Measurements from ENCODE around the gene MEAF6. TPM values are rescaled to one million over a fixed set of nuclear protein-coding genes. Genes with fewer than 3 reads are reported as not detected.

Gene MEAF6
- total and polyA plus RNA-seq, 2 donors (not counting 3 experiments of a cell fraction or from before 2014, with no cell fraction given) = 28.0 to 62.5 TPM

DNA sequence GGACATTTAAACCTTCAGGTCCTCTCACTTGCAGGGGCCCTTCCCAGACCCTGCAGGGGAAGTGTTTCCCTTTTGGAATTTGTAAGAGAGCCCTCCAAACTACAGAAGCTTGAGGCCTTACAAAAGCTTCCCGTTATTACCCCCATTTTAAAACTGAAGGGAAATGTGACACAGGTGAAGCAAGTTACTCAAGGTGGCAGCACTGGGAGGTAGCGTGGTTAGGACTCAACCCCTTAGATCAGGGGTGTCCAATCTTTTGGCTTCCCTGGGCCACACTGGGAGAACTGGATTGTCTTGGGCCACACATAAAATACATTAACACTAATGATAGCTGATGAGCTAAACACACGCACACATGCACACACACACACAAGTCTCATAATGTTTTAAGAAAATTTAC, 56.0 kb downstream of the MEAF6 start:
- Histone ChIP-seq H3K4me1 (ENCODE audit: control insufficient read depth, extremely low read depth, insufficient read depth, low read length) (peaks cover 4% of the 10 kb centered on the region), H3K9me1 (replicated peaks; ENCODE audit: control insufficient read depth, extremely low read depth, insufficient read depth, low read length) (no peaks in the 10 kb centered on the region), H3K9ac (replicated peaks; ENCODE audit: extremely low read depth, insufficient read depth, low read length) (no peak overlapping the region), H3K27ac (ENCODE audit: insufficient read depth, low read depth, low read length) (no peak overlapping the region), H3K27me3 (ENCODE audit: control insufficient read depth in 2 of 2, insufficient read depth in 2 of 2, low read length in 2 of 2) (no peaks in the 10 kb centered on the region), H4K20me1 (replicated peaks; ENCODE audit: control insufficient read depth, extremely low read depth, insufficient read depth, low read length) (no peaks in the 10 kb centered on the region), H3K9me3 (replicated peaks; ENCODE audit: control insufficient read depth, insufficient read depth, low read length) (no peaks in the 10 kb centered on the region), H3K79me2 (ENCODE audit: control insufficient read depth, insufficient read depth, low read length) (no peaks in the 10 kb centered on the region), H3K4me3 (replicated peaks in 1 of 3; ENCODE audit: insufficient read depth in 1 of 3, low read depth in 1 of 3, low read length in 3 of 3) (no peak overlapping the region), H3K36me3 (ENCODE audit: control insufficient read depth in 2 of 2, extremely low read depth in 1 of 2, insufficient read depth in 2 of 2, low read length in 2 of 2) (no peaks in the 10 kb centered on the region), H2AFZ (ENCODE audit: low read depth, low read length) (no peak overlapping the region), H3K4me2 (ENCODE audit: insufficient read depth, low read length) (no peak overlapping the region)
- BruUV-seq (replicated peaks) = no TSS peak
- intact Hi-C loops (cut with micrococcal nuclease) (loop anchor here (5.0 kb wide), 1 partner anchor 94 kb away; the partner anchor contains the start of gene SNIP1), dilution Hi-C loops (cut with MboI; ENCODE audit: extremely low pct_ligation_motif_present, low sequenced_read_pairs) (no loop called here)
- ChIA-PET POLR2A (no interaction called here), CTCF (interaction anchor here (9.9 kb wide), 1 partner anchor 29 kb away, joined by 337 read pairs; no protein-coding TSS in a partner anchor)
- FAIRE-seq (no peak), DNase-seq (ENCODE audit: low read depth, low spot score) (no peak)
- TF ChIP-seq GATA2 (IDR thresholded peaks at IDR 0.05; ENCODE audit: insufficient read depth, insufficient read length, low read depth, low read length) (no peak), FOS (IDR thresholded peaks at IDR 0.05; ENCODE audit: borderline replicate concordance, insufficient read depth, low read length) (no peak), CTCF (IDR thresholded peaks at IDR 0.05; ENCODE audit: extremely low read depth in 1 of 2, insufficient read depth in 1 of 2, low read depth in 1 of 2, low read length in 2 of 2) (no peak), EZH2 (IDR thresholded peaks at IDR 0.05; ENCODE audit: borderline replicate concordance, low read depth, low read length, severe bottlenecking) (no peak)

- Histone ChIP-seq H3K4me2 (ENCODE audit: insufficient read depth, low read length) (no peak overlapping the region), H3K27ac (ENCODE audit: insufficient read depth, low read depth, low read length) (no peak overlapping the region), H3K36me3 (ENCODE audit: control insufficient read depth in 2 of 2, extremely low read depth in 1 of 2, insufficient read depth in 2 of 2, low read length in 2 of 2) (no peaks in the 10 kb centered on the region), H3K9ac (replicated peaks; ENCODE audit: extremely low read depth, insufficient read depth, low read length) (no peak overlapping the region), H3K4me1 (ENCODE audit: control insufficient read depth, extremely low read depth, insufficient read depth, low read length) (peaks cover 4% of the 10 kb centered on the region), H3K4me3 (replicated peaks in 1 of 3; ENCODE audit: insufficient read depth in 1 of 3, low read depth in 1 of 3, low read length in 3 of 3) (no peak overlapping the region), H2AFZ (ENCODE audit: low read depth, low read length) (no peak overlapping the region), H3K27me3 (ENCODE audit: control insufficient read depth in 2 of 2, insufficient read depth in 2 of 2, low read length in 2 of 2) (no peaks in the 10 kb centered on the region), H4K20me1 (replicated peaks; ENCODE audit: control insufficient read depth, extremely low read depth, insufficient read depth, low read length) (no peaks in the 10 kb centered on the region), H3K79me2 (ENCODE audit: control insufficient read depth, insufficient read depth, low read length) (no peaks in the 10 kb centered on the region), H3K9me3 (replicated peaks; ENCODE audit: control insufficient read depth, insufficient read depth, low read length) (no peaks in the 10 kb centered on the region), H3K9me1 (replicated peaks; ENCODE audit: control insufficient read depth, extremely low read depth, insufficient read depth, low read length) (no peaks in the 10 kb centered on the region)
- ChIA-PET CTCF (interaction anchor here (2.8 to 9.9 kb wide), 3 partner anchors 21 to 225 kb away, joined by 10 to 337 read pairs (median 30); no protein-coding TSS in a partner anchor), POLR2A (no interaction called here)
- DNase-seq (ENCODE audit: low read depth, low spot score) (no peak), FAIRE-seq (no peak)
- intact Hi-C loops (cut with micrococcal nuclease) (loop anchor here (5.0 kb wide), 1 partner anchor 96 kb away; the partner anchor contains the start of gene SNIP1), dilution Hi-C loops (cut with MboI; ENCODE audit: extremely low pct_ligation_motif_present, low sequenced_read_pairs) (no loop called here)
- no TSS peak for BruUV-seq (replicated peaks)
- TF ChIP-seq GATA2 (IDR thresholded peaks at IDR 0.05; ENCODE audit: insufficient read depth, insufficient read length, low read depth, low read length) (no peak), FOS (IDR thresholded peaks at IDR 0.05; ENCODE audit: borderline replicate concordance, insufficient read depth, low read length) (no peak), CTCF (IDR thresholded peaks at IDR 0.05; ENCODE audit: extremely low read depth in 1 of 2, insufficient read depth in 1 of 2, low read depth in 1 of 2, low read length in 2 of 2) (no peak), JUN (IDR thresholded peaks at IDR 0.05; ENCODE audit: borderline replicate concordance, insufficient read depth, insufficient read length, low read depth) (no peak), POLR2A (IDR thresholded peaks at IDR 0.05; ENCODE audit: low read depth, low read length) (no peak)
- TF ChIP-seq, protein P1, sequence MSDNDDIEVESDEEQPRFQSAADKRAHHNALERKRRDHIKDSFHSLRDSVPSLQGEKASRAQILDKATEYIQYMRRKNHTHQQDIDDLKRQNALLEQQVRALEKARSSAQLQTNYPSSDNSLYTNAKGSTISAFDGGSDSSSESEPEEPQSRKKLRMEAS (IDR thresholded peaks at IDR 0.05; ENCODE audit: insufficient read depth, insufficient read length) = no peak
These were observed 58.0 kb downstream of the MEAF6 start for GRCh38 chr1:37456614-37457013.

Data from endothelial cell of umbilical vein (primary cell).